ENCODE data around the gene PHF23.

Gene PHF23

DNA sequence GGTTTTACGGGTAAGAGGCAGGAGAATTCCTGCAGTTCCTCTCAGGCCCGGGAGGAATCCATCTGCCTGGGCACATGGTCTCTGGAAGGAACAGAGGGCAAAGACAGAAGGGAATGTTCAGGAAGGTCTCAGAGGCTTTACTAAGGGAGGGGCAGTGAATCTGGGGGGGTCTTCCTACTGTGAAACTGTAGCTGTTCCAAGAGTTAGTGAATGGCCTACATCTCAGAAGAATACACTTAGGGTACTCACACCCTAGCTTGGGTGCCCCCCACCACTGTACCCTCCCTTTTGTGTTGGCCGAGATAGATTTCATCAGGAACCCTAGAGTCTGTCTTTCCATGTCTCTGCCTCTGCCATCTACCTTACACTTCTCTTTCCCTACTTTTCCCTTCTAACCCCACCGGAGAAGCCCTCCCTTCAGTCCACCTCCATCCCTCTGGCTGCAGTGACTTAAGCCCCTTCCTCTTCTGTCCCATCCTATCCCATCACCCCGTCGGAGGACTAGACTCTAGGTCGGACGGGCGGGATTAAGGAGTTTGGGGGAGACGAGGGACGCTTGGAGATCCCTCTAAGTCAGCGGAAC is 19.9 kb downstream of the PHF23 start:
- Histone ChIP-seq H3K27ac (ENCODE audit: low read length) (no peak overlapping the region), H3K36me3 (ENCODE audit: control insufficient read depth, insufficient read depth, low read length) (peaks cover 25% of the 10 kb centered on the region), H3K4me1 (ENCODE audit: control insufficient read depth, insufficient read depth, low read length) (peaks cover 3% of the 10 kb centered on the region), H3K9me3 (ENCODE audit: control insufficient read depth, insufficient read depth, low read length) (no peaks in the 10 kb centered on the region), H3K4me3 (ENCODE audit: low read length) (peak overlapping the region; percentile 71; the same call in 1 of the 2 replicates), H3K27me3 (ENCODE audit: control insufficient read depth, insufficient read depth, low read length) (no peaks in the 10 kb centered on the region)
- no CpG with 5 or more reads among the region's 12 CpGs for WGBS (ENCODE audit: insufficient coverage, insufficient read length)
- no peak for DNase-seq (ENCODE audit: low read depth, low spot score)

GRCh38 chr17:7218758-7219157 is 20.5 kb downstream of the PHF23 start:
- no peak overlapping the region for H3K4me3 ChIP-seq (ENCODE audit: low read length)
- no peak overlapping the region for H3K27ac ChIP-seq (ENCODE audit: low read length)
- no CpG with 5 or more reads among the region's 6 CpGs for WGBS (ENCODE audit: insufficient coverage, insufficient read length)
- DNase-seq (ENCODE audit: low read depth, low spot score), result no peak
- peaks cover 3% of the 10 kb centered on the region for H3K4me1 ChIP-seq (ENCODE audit: control insufficient read depth, insufficient read depth, low read length)
- H3K27me3 ChIP-seq (ENCODE audit: control insufficient read depth, insufficient read depth, low read length), result no peaks in the 10 kb centered on the region
- no peaks in the 10 kb centered on the region for H3K9me3 ChIP-seq (ENCODE audit: control insufficient read depth, insufficient read depth, low read length)
- H3K36me3 ChIP-seq (ENCODE audit: control insufficient read depth, insufficient read depth, low read length), result peaks cover 19% of the 10 kb centered on the region

DNA sequence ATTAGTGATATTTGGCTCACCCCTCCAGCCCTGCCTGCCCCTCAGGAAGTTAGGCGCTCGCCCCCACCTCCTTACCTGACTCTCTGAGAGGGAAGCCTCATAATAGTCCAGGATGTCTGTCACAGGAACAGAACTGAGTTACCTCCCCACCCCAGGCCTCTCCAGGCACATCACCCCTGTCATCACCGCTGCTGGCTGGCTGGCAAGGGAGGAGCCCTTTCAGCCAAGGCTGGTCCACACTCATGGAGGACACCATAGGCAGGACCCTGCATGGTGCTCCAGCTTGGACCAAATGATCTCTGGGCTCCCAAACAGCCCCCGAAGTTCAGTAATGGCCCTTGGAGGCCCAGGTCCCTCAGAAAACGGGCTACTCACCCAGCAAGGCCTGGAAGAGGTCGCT is 21.1 kb downstream of the PHF23 start:
- Histone ChIP-seq H3K27ac (ENCODE audit: low read length) (no peak overlapping the region), H3K27me3 (ENCODE audit: control insufficient read depth, insufficient read depth, low read length) (no peaks in the 10 kb centered on the region), H3K4me1 (ENCODE audit: control insufficient read depth, insufficient read depth, low read length) (peaks cover 3% of the 10 kb centered on the region), H3K4me3 (ENCODE audit: low read length) (no peak overlapping the region), H3K36me3 (ENCODE audit: control insufficient read depth, insufficient read depth, low read length) (peaks cover 13% of the 10 kb centered on the region; the same call in 1 of the 2 replicates), H3K9me3 (ENCODE audit: control insufficient read depth, insufficient read depth, low read length) (no peaks in the 10 kb centered on the region)
- no peak for DNase-seq (ENCODE audit: low read depth, low spot score)
- no CpG with 5 or more reads among the region's 6 CpGs for WGBS (ENCODE audit: insufficient coverage, insufficient read length)

DNA sequence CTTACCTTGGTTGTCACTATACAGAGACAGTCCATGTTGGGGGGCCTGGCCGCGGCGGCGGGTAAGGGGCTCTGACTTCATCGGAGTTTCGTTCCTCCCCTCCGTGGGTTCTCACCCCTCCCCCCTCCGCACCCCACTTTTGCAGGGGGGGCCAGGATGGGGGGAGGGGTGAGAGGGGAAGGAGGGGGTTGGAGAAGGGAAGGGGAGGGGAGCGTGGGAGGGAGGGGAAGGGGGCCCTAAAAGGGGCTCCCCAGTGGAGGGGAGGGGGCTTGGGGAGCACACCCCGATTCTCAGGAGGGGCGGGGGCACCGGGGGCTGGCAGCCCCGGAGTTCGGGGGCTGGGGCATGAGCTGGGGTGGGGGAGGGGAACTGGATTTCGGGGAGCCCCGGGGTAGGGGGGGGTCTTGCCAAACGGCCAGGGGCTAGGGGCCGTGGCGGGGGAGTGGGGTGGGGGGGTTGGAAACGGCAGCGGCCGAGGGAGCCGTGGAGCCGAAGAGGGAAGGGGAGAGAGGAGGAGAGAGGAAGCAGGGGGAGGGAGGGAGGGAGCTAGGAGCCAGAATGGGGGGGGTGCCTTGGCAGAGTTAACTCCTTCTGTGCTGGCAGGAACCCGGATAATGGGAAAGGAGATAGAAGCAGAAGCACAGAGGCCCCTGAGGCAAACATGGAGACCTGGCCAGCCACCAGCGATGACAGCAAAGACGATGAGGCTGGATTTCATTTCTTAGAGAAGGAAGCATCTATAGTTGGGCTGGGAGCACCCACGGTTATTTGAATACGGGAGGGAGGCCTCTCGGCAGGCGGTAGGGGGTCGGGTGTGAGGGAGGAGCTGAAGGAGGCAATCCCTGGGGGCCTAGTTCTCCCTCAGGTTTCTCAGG is 21.9 kb downstream of the PHF23 start:
- peak overlapping the region; percentile 35; the same call in 1 of the 2 replicates for H3K4me3 ChIP-seq (ENCODE audit: low read length)
- H3K27me3 ChIP-seq (ENCODE audit: control insufficient read depth, insufficient read depth, low read length), result no peaks in the 10 kb centered on the region
- H3K9me3 ChIP-seq (ENCODE audit: control insufficient read depth, insufficient read depth, low read length), result no peaks in the 10 kb centered on the region
- no peak for DNase-seq (ENCODE audit: low read depth, low spot score)
- H3K27ac ChIP-seq (ENCODE audit: low read length), result no peak overlapping the region
- H3K4me1 ChIP-seq (ENCODE audit: control insufficient read depth, insufficient read depth, low read length), result peaks cover 3% of the 10 kb centered on the region
- WGBS (ENCODE audit: insufficient coverage, insufficient read length), result no CpG with 5 or more reads among the region's 32 CpGs
- peaks cover 7% of the 10 kb centered on the region; the same call in 1 of the 2 replicates for H3K36me3 ChIP-seq (ENCODE audit: control insufficient read depth, insufficient read depth, low read length)

GRCh38 chr17:7216242-7217112 is 22.8 kb downstream of the PHF23 start:
- Histone ChIP-seq H3K27me3 (ENCODE audit: control insufficient read depth, insufficient read depth, low read length) (no peaks in the 10 kb centered on the region), H3K4me3 (ENCODE audit: low read length) (peak overlapping the region; percentile 35; the same call in 1 of the 2 replicates), H3K9me3 (ENCODE audit: control insufficient read depth, insufficient read depth, low read length) (no peaks in the 10 kb centered on the region), H3K27ac (ENCODE audit: low read length) (no peak overlapping the region), H3K36me3 (ENCODE audit: control insufficient read depth, insufficient read depth, low read length) (0 out of 2 replicates have a peak, but pooled peaks cover 3% of the 10 kb centered on the region), H3K4me1 (ENCODE audit: control insufficient read depth, insufficient read depth, low read length) (peaks cover 3% of the 10 kb centered on the region)
- no peak for DNase-seq (ENCODE audit: low read depth, low spot score)
- WGBS (ENCODE audit: insufficient coverage, insufficient read length), result no CpG with 5 or more reads among the region's 7 CpGs

- Histone ChIP-seq H3K36me3 (ENCODE audit: control insufficient read depth, insufficient read depth, low read length) (no peaks in the 10 kb centered on the region), H3K4me1 (ENCODE audit: control insufficient read depth, insufficient read depth, low read length) (peaks cover 3% of the 10 kb centered on the region), H3K4me3 (ENCODE audit: low read length) (peak overlapping the region; percentile 13; the same call in 1 of the 2 replicates), H3K9me3 (ENCODE audit: control insufficient read depth, insufficient read depth, low read length) (no peaks in the 10 kb centered on the region), H3K27ac (ENCODE audit: low read length) (no peak overlapping the region), H3K27me3 (ENCODE audit: control insufficient read depth, insufficient read depth, low read length) (no peaks in the 10 kb centered on the region)
- no peak for DNase-seq (ENCODE audit: low read depth, low spot score)
- WGBS (ENCODE audit: insufficient coverage, insufficient read length), result no CpG with 5 or more reads among the region's 10 CpGs
Measured at GRCh38 chr17:7215652-7216180, 23.5 kb downstream of the PHF23 start.

DNA sequence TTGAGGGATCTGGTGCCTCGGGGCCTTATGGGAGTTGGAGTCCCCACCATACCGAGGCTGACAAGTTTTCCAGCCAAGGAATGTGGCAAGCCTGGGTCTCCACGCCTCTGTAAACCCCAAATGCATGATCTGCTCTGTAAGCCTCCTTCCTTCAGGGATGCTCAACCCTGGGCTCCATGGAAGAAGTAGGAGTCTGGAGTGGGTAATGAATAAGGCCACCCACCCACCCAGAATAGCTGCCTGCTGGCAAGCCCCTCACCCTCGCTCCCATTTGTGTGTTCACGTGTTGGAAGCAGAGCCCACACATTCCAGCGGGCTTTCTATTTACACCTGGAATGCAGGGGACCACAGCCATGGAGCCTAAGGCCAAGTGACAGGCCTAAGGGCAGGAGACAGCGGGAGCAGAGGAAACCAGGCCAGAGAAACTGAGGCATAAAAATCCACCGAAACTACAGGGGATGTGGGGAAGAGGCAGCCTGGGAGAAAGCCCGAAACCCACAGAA is 24.1 kb downstream of the PHF23 start:
- H3K4me3 ChIP-seq (ENCODE audit: low read length), result no peak overlapping the region; the same call in 1 of the 2 replicates
- H3K4me1 ChIP-seq (ENCODE audit: control insufficient read depth, insufficient read depth, low read length), result peaks cover 3% of the 10 kb centered on the region
- DNase-seq (ENCODE audit: low read depth, low spot score), result peak; percentile 90
- no CpG with 5 or more reads among the region's 9 CpGs for WGBS (ENCODE audit: insufficient coverage, insufficient read length)
- no peaks in the 10 kb centered on the region for H3K9me3 ChIP-seq (ENCODE audit: control insufficient read depth, insufficient read depth, low read length)
- H3K27ac ChIP-seq (ENCODE audit: low read length), result no peak overlapping the region
- no peaks in the 10 kb centered on the region for H3K27me3 ChIP-seq (ENCODE audit: control insufficient read depth, insufficient read depth, low read length)
- no peaks in the 10 kb centered on the region for H3K36me3 ChIP-seq (ENCODE audit: control insufficient read depth, insufficient read depth, low read length)

DNA sequence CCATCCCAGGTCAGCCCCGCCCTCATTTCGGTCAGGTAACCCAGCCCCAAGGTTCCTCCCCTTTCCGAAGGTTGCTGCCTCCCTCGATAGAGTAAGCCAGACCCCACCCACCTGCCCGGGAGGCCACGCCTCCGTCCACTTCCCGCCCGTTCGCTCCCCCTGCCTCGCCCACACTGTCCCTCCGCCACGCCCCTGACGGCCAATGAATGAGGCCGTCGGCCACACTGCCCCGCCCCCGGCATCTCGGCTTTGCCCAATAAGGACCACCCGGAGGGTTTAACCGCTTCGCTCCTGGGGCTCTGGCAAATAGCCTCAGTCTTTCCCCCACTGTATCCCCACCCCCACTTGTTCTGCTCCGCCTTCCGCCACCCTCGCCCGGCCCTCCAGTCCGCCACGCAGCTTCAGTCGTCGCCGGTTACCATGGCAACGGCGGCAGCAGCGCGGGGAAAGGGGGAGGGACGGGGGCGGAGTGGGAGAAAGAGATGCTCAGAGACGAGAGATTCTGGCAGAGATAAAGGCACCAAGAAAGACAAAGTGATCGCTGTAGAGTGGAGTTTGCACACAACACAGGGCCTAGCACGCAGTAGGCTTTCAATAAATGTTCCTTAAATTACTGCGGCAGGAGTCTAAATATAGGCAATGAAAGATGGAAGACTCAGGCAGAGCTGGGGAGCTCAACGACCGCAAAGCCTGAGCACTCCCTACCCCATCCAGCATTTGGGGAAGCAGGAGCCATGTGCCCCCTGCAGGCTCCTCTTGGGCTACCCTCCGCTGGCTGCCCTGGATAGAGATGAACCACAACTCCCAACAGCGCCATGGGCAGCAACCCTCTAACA is 24.7 kb downstream of the PHF23 start:
- no peaks in the 10 kb centered on the region for H3K9me3 ChIP-seq (ENCODE audit: control insufficient read depth, insufficient read depth, low read length)
- H3K27me3 ChIP-seq (ENCODE audit: control insufficient read depth, insufficient read depth, low read length), result no peaks in the 10 kb centered on the region
- peaks cover 3% of the 10 kb centered on the region for H3K4me1 ChIP-seq (ENCODE audit: control insufficient read depth, insufficient read depth, low read length)
- peak; percentile 99 for DNase-seq (ENCODE audit: low read depth, low spot score)
- no peak overlapping the region for H3K27ac ChIP-seq (ENCODE audit: low read length)
- H3K4me3 ChIP-seq (ENCODE audit: low read length), result peak overlapping the region; percentile 34; the same call in 1 of the 2 replicates
- H3K36me3 ChIP-seq (ENCODE audit: control insufficient read depth, insufficient read depth, low read length), result no peaks in the 10 kb centered on the region
- no CpG with 5 or more reads among the region's 45 CpGs for WGBS (ENCODE audit: insufficient coverage, insufficient read length)

DNA sequence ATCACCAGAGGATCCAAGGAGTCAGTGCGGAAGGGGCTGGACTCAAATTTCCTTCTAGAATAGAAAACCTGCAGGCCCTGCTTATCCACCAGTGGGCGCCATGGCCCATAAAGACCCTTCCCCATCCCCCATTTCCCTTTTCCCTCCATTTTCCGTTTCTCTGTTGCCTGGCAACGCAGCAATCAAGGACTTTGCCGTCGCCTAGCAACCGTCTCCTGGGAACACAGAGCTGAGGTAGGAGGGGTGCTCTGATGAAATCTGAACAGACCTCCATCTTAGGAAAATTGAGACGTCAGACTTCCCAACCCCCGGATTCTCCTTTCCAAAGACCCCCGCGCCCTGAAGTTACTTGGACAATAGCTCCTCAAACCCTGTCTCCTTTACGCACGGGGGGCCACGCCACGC is 25.4 kb downstream of the PHF23 start:
- H3K4me3 ChIP-seq (ENCODE audit: low read length), result peak overlapping the region; percentile 34; the same call in 1 of the 2 replicates
- no CpG with 5 or more reads among the region's 15 CpGs for WGBS (ENCODE audit: insufficient coverage, insufficient read length)
- no peaks in the 10 kb centered on the region for H3K27me3 ChIP-seq (ENCODE audit: control insufficient read depth, insufficient read depth, low read length)
- H3K4me1 ChIP-seq (ENCODE audit: control insufficient read depth, insufficient read depth, low read length), result peaks cover 6% of the 10 kb centered on the region
- no peak overlapping the region for H3K27ac ChIP-seq (ENCODE audit: low read length)
- H3K9me3 ChIP-seq (ENCODE audit: control insufficient read depth, insufficient read depth, low read length), result no peaks in the 10 kb centered on the region
- DNase-seq (ENCODE audit: low read depth, low spot score), result peak; percentile 98
- no peaks in the 10 kb centered on the region for H3K36me3 ChIP-seq (ENCODE audit: control insufficient read depth, insufficient read depth, low read length)
